ENCODE measurements around the gene TEN1. TPM values are rescaled to one million over a fixed set of nuclear protein-coding genes. Genes with fewer than 3 reads are reported as not detected.
"Not testable (repeated sequence)": the region's sequence is repeated elsewhere in the genome, so short reads cannot be mapped to it uniquely, and the experiment has no call there.

TEN1 gene
- total RNA-seq, 3 donors from 2014 or later (not counting 1 experiment from before 2014, with no cell fraction given): 23.0 to 30.7 (median 24.3) TPM

DNA sequence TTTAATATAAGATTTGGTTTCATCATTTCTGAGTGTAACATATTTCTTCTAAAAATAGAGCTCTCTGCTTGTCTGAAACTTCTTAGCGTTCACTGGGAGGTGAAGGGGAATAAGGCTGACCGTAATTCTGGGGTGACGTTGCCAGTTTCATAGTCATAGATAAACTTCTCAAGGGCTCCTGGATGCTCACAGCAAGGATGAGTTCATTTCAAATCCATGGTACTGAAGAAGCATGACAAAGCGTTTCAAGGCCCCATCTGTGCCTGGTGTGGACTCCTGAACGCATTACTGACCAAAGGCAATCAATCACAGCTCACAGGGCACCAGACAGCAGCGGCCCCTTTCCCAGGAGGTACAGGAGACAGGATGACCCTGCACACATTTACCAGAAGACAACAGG, 60.1 kb downstream of the TEN1 start:
- H3K27ac ChIP-seq (ENCODE audit: low read length): no peak overlapping the region
- DNase-seq: no peak
- no peak overlapping the region for H3K4me3 Mint-ChIP-seq
- H3K4me1 ChIP-seq (ENCODE audit: control insufficient read depth, insufficient read depth, low read length): no peaks in the 10 kb centered on the region
- WGBS (ENCODE audit: insufficient coverage): 90% methylated on average over 6 of the region's 6 CpGs
- no peaks in the 10 kb centered on the region for H3K27me3 Mint-ChIP-seq (ENCODE audit: low read depth in 2 of 2)
- no peak overlapping the region for H3K27ac Mint-ChIP-seq
- H3K9me3 ChIP-seq (ENCODE audit: control insufficient read depth, insufficient read depth, low read length): no peaks in the 10 kb centered on the region
- H3K9me3 Mint-ChIP-seq: no peaks in the 10 kb centered on the region
- H3K4me3 ChIP-seq (ENCODE audit: low read length): no peak overlapping the region
- TF ChIP-seq, protein P1, sequence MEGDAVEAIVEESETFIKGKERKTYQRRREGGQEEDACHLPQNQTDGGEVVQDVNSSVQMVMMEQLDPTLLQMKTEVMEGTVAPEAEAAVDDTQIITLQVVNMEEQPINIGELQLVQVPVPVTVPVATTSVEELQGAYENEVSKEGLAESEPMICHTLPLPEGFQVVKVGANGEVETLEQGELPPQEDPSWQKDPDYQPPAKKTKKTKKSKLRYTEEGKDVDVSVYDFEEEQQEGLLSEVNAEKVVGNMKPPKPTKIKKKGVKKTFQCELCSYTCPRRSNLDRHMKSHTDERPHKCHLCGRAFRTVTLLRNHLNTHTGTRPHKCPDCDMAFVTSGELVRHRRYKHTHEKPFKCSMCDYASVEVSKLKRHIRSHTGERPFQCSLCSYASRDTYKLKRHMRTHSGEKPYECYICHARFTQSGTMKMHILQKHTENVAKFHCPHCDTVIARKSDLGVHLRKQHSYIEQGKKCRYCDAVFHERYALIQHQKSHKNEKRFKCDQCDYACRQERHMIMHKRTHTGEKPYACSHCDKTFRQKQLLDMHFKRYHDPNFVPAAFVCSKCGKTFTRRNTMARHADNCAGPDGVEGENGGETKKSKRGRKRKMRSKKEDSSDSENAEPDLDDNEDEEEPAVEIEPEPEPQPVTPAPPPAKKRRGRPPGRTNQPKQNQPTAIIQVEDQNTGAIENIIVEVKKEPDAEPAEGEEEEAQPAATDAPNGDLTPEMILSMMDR (IDR thresholded peaks at IDR 0.05): no peak
- H3K4me1 Mint-ChIP-seq: no peaks in the 10 kb centered on the region
- peaks cover 58% of the 10 kb centered on the region for H3K36me3 ChIP-seq (ENCODE audit: control insufficient read depth, insufficient read depth, low read length)
- intact Hi-C loops (cut with micrococcal nuclease): no loop called here
- H3K27me3 ChIP-seq (ENCODE audit: control insufficient read depth, insufficient read depth, low read length): no peaks in the 10 kb centered on the region
- H3K36me3 Mint-ChIP-seq: peaks cover 28% of the 10 kb centered on the region
- ATAC-seq: no peak

DNA sequence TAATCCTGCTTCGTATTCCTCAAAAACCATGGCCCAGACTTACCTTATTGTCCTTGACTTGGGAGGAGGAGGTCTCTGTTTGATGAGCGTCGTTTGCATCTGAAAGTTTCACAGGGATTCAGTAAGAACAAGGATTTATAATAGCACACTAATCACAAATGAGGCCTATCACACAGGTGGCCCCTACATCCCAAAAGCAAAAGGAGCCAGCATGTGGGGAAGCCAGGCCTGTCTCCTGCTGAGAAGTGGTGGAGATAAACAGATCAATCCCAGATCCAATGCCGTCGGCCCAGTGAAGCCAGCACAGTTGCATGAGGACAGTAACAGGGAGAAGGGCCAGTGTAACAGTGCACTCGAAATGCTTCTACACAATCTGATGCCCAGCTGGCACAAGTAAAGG, 61.3 kb downstream of the TEN1 start:
- H3K4me3 ChIP-seq (ENCODE audit: low read length): no peak overlapping the region
- Mint-ChIP-seq H3K36me3 (peaks cover 31% of the 10 kb centered on the region), H3K4me1 (no peaks in the 10 kb centered on the region), H3K4me3 (no peak overlapping the region), H3K27ac (no peak overlapping the region), H3K9me3 (no peaks in the 10 kb centered on the region), H3K27me3 (ENCODE audit: low read depth in 2 of 2) (no peaks in the 10 kb centered on the region)
- WGBS (ENCODE audit: insufficient coverage): 94% methylated on average over 3 of the region's 6 CpGs
- TF ChIP-seq, protein P1 (IDR thresholded peaks at IDR 0.05): no peak
- peaks cover 70% of the 10 kb centered on the region for H3K36me3 ChIP-seq (ENCODE audit: control insufficient read depth, insufficient read depth, low read length)
- no peak overlapping the region for H3K27ac ChIP-seq (ENCODE audit: low read length)
- H3K27me3 ChIP-seq (ENCODE audit: control insufficient read depth, insufficient read depth, low read length): no peaks in the 10 kb centered on the region
- ATAC-seq (no peak), DNase-seq (no peak)
- no peaks in the 10 kb centered on the region for H3K4me1 ChIP-seq (ENCODE audit: control insufficient read depth, insufficient read depth, low read length)
- intact Hi-C loops (cut with micrococcal nuclease): no loop called here
- no peaks in the 10 kb centered on the region for H3K9me3 ChIP-seq (ENCODE audit: control insufficient read depth, insufficient read depth, low read length)

DNA sequence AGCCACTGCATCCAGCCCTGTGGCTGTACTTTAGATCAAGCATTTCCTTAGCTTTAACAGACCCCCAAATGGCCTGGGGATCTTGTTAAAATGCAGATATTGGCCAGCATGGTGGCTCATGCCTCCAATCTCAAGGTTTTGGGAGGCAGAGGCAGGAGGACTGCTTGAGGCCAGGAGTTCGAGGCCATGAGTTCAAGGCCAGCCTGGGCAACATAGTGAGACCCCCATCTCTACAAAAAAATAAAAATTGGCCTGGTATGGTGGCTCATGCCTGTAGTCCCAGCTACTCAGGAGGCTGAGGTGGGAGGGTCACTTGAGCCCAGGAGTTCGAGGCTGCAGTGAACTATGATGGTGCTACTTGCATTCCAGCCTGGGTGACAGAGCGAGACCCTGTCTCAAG, 63.8 kb downstream of the TEN1 start:
- H3K4me1 Mint-ChIP-seq; H3K27ac ChIP-seq (ENCODE audit: low read length); ATAC-seq; intact Hi-C loops (cut with micrococcal nuclease); H3K9me3 ChIP-seq (ENCODE audit: control insufficient read depth, insufficient read depth, low read length); H3K27ac Mint-ChIP-seq; H3K27me3 Mint-ChIP-seq (ENCODE audit: low read depth in 2 of 2); H3K9me3 Mint-ChIP-seq; H3K4me3 ChIP-seq (ENCODE audit: low read length); H3K4me3 Mint-ChIP-seq; H3K4me1 ChIP-seq (ENCODE audit: control insufficient read depth, insufficient read depth, low read length); H3K27me3 ChIP-seq (ENCODE audit: control insufficient read depth, insufficient read depth, low read length); DNase-seq: not testable (repeated sequence)
- 98% methylated on average over 3 of the region's 3 CpGs for WGBS (ENCODE audit: insufficient coverage)
- H3K36me3 ChIP-seq (ENCODE audit: control insufficient read depth, insufficient read depth, low read length): peaks cover 92% of the 10 kb centered on the region
- peaks cover 35% of the 10 kb centered on the region for H3K36me3 Mint-ChIP-seq

DNA sequence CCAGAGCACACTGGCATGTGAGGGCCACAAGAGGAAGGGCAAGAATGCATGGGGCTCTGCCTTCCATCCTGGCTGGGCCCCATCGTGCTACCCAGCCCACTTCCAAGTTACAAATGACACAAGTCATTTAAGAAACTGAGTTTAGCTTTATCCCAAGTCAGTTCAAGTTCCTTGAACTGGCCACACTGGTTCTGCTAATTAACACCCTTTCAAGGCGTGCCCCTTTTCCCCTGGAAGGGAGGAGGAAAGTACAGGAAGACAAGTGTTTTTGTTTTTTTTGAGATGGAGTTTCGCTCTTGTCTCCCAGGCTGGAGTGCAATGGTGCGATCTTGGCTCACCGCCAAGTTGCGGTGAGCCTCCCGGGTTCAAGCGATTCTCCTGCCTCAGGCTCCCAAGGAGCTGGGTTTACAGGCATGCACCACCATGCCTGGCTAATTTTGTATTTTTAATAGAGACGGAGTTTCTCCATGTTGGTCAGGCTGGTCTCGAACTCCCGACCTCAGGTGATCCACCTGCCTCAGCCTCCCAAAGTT, 65.5 kb downstream of the TEN1 start:
- H3K27ac ChIP-seq (ENCODE audit: low read length); H3K27me3 ChIP-seq (ENCODE audit: control insufficient read depth, insufficient read depth, low read length); H3K9me3 ChIP-seq (ENCODE audit: control insufficient read depth, insufficient read depth, low read length); ATAC-seq; H3K9me3 Mint-ChIP-seq; H3K27me3 Mint-ChIP-seq (ENCODE audit: low read depth in 2 of 2); H3K4me1 Mint-ChIP-seq; DNase-seq; H3K4me3 Mint-ChIP-seq; H3K27ac Mint-ChIP-seq; H3K4me3 ChIP-seq (ENCODE audit: low read length); H3K4me1 ChIP-seq (ENCODE audit: control insufficient read depth, insufficient read depth, low read length); intact Hi-C loops (cut with micrococcal nuclease): not testable (repeated sequence)
- H3K36me3 Mint-ChIP-seq: peaks cover 38% of the 10 kb centered on the region
- H3K36me3 ChIP-seq (ENCODE audit: control insufficient read depth, insufficient read depth, low read length): peaks cover 95% of the 10 kb centered on the region
- WGBS (ENCODE audit: insufficient coverage): 96% methylated on average over 11 of the region's 11 CpGs
